ENCODE results near the gene SOD3.

Gene SOD3

DNA sequence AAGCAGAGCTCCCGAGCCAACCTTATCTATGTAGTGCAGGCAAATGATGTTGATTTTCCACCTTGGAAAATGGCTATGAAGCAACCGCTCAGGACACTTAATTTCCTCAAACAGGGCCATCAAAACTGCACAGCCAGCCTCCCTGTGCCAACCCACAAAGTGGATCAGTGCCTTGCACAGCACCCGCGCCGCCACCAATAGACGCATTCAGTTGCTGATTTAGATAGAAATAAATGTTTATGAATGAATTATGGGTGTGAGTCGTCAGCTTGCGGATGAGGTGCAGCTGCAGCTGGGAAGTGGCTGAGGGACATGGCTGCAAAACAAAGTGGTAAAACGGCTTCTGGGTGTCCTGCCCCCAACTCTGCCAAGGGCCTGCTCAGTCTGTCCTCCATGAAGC lies 47.0 kb downstream of the SOD3 start:
- DNase-seq (ENCODE audit: low read depth) = no peak
- no peak overlapping the region for H3K4me3 ChIP-seq (ENCODE audit: low read length)
- TF ChIP-seq, protein P1, sequence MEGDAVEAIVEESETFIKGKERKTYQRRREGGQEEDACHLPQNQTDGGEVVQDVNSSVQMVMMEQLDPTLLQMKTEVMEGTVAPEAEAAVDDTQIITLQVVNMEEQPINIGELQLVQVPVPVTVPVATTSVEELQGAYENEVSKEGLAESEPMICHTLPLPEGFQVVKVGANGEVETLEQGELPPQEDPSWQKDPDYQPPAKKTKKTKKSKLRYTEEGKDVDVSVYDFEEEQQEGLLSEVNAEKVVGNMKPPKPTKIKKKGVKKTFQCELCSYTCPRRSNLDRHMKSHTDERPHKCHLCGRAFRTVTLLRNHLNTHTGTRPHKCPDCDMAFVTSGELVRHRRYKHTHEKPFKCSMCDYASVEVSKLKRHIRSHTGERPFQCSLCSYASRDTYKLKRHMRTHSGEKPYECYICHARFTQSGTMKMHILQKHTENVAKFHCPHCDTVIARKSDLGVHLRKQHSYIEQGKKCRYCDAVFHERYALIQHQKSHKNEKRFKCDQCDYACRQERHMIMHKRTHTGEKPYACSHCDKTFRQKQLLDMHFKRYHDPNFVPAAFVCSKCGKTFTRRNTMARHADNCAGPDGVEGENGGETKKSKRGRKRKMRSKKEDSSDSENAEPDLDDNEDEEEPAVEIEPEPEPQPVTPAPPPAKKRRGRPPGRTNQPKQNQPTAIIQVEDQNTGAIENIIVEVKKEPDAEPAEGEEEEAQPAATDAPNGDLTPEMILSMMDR (conservative IDR thresholded peaks at IDR 0.05; ENCODE audit: low read length) = no peak

DNA sequence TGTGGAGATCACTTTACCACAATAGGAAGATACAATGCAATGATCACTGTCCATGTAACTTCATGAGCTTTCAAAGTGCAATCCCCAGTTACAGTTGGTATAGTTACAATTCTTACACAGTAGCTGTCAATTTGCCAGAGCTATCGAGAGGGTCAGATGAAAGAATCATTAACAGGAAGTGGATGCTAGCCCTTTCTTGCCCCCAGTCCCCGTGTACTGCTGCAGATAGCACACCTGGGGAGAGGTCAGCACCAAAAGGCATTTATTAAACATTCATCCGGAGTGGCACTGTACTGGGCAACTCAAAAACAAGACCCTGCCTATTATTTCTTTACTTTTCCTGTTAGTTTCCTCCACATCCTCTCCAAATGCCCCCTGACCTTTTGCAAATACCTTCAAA lies 47.7 kb downstream of the SOD3 start:
- no peak for DNase-seq (ENCODE audit: low read depth)
- TF ChIP-seq, protein P1 (conservative IDR thresholded peaks at IDR 0.05; ENCODE audit: low read length) = no peak
- H3K4me3 ChIP-seq (ENCODE audit: low read length) = no peak overlapping the region

DNA sequence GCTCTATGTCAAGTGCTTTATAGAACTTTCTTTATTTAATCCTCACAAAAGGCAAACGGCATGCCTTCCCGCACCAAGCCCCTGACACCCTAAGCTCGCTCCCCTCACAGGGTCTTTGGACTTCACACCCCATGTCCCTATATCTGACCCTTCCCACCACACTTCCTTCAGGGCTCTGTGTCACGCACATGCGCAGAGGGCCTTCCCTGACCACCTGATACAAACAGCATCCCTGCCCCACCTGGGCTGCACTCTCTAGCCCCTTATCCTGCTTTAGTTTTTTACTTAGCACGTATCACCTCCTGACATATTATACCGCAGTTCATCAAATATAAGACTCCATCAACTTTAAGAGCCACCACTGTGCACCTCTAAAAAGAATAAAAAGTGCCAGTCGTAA lies 49.8 kb downstream of the SOD3 start:
- DNase-seq (ENCODE audit: low read depth) = no peak
- TF ChIP-seq, protein P1 (conservative IDR thresholded peaks at IDR 0.05; ENCODE audit: low read length) = no peak
- no peak overlapping the region for H3K4me3 ChIP-seq (ENCODE audit: low read length)

DNA sequence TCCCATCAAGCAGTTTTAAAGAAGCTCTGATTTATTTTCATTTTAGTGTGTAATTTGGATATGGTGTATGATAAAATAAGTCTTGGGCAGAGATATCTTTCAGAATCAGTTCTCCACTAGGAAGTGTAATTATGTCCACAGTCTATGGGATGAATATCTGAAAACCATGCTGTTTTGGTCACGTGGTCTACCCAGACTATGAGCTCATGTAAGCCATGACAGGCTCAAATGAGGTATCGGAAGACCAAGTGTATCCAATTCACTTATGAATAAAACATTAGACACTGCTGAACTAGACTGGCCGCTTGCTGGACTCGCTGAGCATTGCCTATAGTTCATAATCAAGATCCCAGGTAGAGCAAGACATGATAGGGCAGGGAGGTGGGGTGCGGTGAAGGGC lies 50.5 kb downstream of the SOD3 start:
- H3K4me3 ChIP-seq (ENCODE audit: low read length) = no peak overlapping the region
- no peak for DNase-seq (ENCODE audit: low read depth)
- TF ChIP-seq, protein P1 (conservative IDR thresholded peaks at IDR 0.05; ENCODE audit: low read length) = no peak

DNA sequence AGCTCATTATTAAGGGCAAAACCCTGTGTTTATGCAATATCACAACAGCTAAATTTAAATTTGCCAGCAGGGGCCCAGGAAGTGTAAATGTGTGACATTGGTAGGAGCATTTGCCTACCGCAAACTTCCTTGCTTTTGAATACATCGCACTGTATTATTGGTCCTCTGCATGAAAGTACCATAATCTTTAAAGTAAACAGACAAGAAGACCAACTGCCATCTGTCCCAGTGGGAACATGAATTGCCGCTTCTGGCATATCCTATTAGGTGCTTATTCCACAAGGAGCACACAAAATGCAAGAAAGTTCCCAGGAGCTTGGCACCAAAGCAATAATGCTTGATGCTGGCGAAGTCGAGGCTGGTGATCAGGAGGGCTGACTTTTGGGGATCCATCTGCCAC lies 51.3 kb downstream of the SOD3 start:
- no peak for DNase-seq (ENCODE audit: low read depth)
- H3K4me3 ChIP-seq (ENCODE audit: low read length) = no peak overlapping the region
- TF ChIP-seq, protein P1 (conservative IDR thresholded peaks at IDR 0.05; ENCODE audit: low read length) = no peak

DNA sequence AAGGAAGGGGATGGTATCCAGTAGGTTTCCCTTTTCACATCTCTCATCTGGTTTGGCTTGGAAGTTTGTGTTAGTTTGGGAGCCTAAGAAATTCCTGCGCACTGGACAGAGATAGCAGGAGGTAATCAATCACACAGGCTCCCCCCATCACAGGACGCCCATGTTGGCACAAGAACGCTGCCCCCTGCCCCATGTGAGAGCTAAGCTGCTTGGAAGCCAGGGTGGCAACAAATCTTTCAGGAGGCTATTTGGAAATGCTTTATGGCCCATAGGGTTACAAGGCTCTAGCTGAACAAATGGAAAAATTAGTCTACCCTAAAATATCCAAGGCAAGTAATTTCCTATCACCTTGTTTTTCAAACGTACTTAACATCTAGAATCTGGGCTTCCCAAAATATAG lies 54.0 kb downstream of the SOD3 start:
- no peak for DNase-seq (ENCODE audit: low read depth)
- no peak overlapping the region for H3K4me3 ChIP-seq (ENCODE audit: low read length)
- TF ChIP-seq, protein P1 (conservative IDR thresholded peaks at IDR 0.05; ENCODE audit: low read length) = no peak

DNA sequence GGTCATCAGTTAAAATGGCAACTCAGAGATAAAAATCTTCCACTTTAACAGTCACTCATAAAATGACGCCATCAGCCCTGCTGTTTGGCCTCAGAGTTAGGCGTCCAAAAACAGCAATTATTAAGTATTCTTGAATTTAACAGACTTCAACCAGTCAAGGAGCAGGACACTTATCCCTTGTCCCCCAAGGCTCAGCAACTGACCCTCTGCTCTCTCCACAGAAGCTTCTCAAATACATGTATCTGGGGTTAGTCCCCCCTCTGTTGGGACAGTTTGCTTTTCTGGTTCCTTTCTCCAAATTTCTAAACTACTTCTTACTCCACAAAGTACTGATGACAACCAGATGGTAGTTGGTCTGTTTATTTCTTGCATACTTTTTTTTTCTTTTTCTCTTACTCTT lies 54.4 kb downstream of the SOD3 start:
- DNase-seq (ENCODE audit: low read depth) = peak; percentile 44
- no peak overlapping the region for H3K4me3 ChIP-seq (ENCODE audit: low read length)
- TF ChIP-seq, protein P1 (conservative IDR thresholded peaks at IDR 0.05; ENCODE audit: low read length) = no peak

Measured in AG10803 (cell line).